ENCODE measurements around the gene UCHL1. TPM values are rescaled to one million over a fixed set of nuclear protein-coding genes. Genes with fewer than 3 reads are reported as not detected.
A peak's percentile ranks its signal among the peaks of the same experiment; 100 is the strongest.

Gene UCHL1
- total RNA-seq, 2 donors from 2014 or later: 390 to 562 TPM

- 0% methylated on average over 17 to 35 of the region's 35 CpGs for WGBS, 2 experiments (ENCODE audit: insufficient coverage in 1 of 2, insufficient read length in 1 of 2)
- DNase-seq: no peak
- no peaks in the 10 kb centered on the region for H3K36me3 ChIP-seq (ENCODE audit: control insufficient read depth, insufficient read depth, low read length)
- H3K4me1 ChIP-seq (ENCODE audit: control insufficient read depth, insufficient read depth, low read length): peaks cover 3% of the 10 kb centered on the region
- no peaks in the 10 kb centered on the region for H3K9me3 ChIP-seq (ENCODE audit: control insufficient read depth, low read length)
- no peaks in the 10 kb centered on the region for H3K27me3 ChIP-seq (ENCODE audit: control insufficient read depth, insufficient read depth, low read length, poor library complexity, severe bottlenecking)
- H3K27me3 Mint-ChIP-seq (ENCODE audit: insufficient read depth): peaks cover 6% of the 10 kb centered on the region
- H3K4me1 Mint-ChIP-seq: peaks cover 26% of the 10 kb centered on the region
- H3K27ac Mint-ChIP-seq: no peak overlapping the region
- H3K4me3 Mint-ChIP-seq: peak overlapping the region; percentile 77
- peak overlapping the region; percentile 35 for H3K9ac ChIP-seq (ENCODE audit: extremely low read depth, low read length, poor library complexity, severe bottlenecking)
- no peak for TF ChIP-seq CTCF (conservative IDR thresholded peaks at IDR 0.05)
- peak overlapping the region; percentile 91 for H3K4me3 ChIP-seq (ENCODE audit: low read length)
- no peaks in the 10 kb centered on the region for H3K9me3 Mint-ChIP-seq
- H3K36me3 Mint-ChIP-seq (ENCODE audit: low read depth): no peaks in the 10 kb centered on the region
- peak overlapping the region; percentile 39 for H3K27ac ChIP-seq (ENCODE audit: low read depth, low read length)
Measured at GRCh38 chr4:41213625-41214135, 43.0 kb upstream of the UCHL1 start.

GRCh38 chr4:41214136-41214824, 42.4 kb upstream of the UCHL1 start, which contains the start of gene APBB2:
APBB2 (minus strand) TSS chr4:41214542; CDS start chr4:41033254, 181,288 bp downstream.
- Histone ChIP-seq H3K27me3 (ENCODE audit: control insufficient read depth, insufficient read depth, low read length, poor library complexity, severe bottlenecking) (no peaks in the 10 kb centered on the region), H3K36me3 (ENCODE audit: control insufficient read depth, insufficient read depth, low read length) (no peaks in the 10 kb centered on the region), H3K4me3 (ENCODE audit: low read length) (peak within 1 kb of the TSS; percentile 91), H3K27ac (ENCODE audit: low read depth, low read length) (peak within 1 kb of the TSS; percentile 39), H3K9me3 (ENCODE audit: control insufficient read depth, low read length) (no peaks in the 10 kb centered on the region), H3K4me1 (ENCODE audit: control insufficient read depth, insufficient read depth, low read length) (peaks cover 3% of the 10 kb centered on the region), H3K9ac (ENCODE audit: extremely low read depth, low read length, poor library complexity, severe bottlenecking) (peak within 1 kb of the TSS; percentile 35)
- H3K36me3 Mint-ChIP-seq (ENCODE audit: low read depth): no peaks in the 10 kb centered on the region
- peak within 1 kb of the TSS; percentile 77 for H3K4me3 Mint-ChIP-seq
- peak within 1 kb of the TSS; percentile 72 for H3K27ac Mint-ChIP-seq
- peak; percentile 94 for TF ChIP-seq CTCF (conservative IDR thresholded peaks at IDR 0.05)
- peaks cover 6% of the 10 kb centered on the region for H3K27me3 Mint-ChIP-seq (ENCODE audit: insufficient read depth)
- peaks cover 26% of the 10 kb centered on the region for H3K4me1 Mint-ChIP-seq
- no peaks in the 10 kb centered on the region for H3K9me3 Mint-ChIP-seq
- DNase-seq: peak; percentile 99
- WGBS, 2 experiments (ENCODE audit: insufficient coverage in 1 of 2, insufficient read length in 1 of 2): 0% methylated on average over 32 to 71 of the region's 71 CpGs

- H3K9me3 Mint-ChIP-seq: no peaks in the 10 kb centered on the region
- Histone ChIP-seq H3K27me3 (ENCODE audit: control insufficient read depth, insufficient read depth, low read length, poor library complexity, severe bottlenecking) (no peaks in the 10 kb centered on the region), H3K4me1 (ENCODE audit: control insufficient read depth, insufficient read depth, low read length) (peaks cover 3% of the 10 kb centered on the region), H3K27ac (ENCODE audit: low read depth, low read length) (no peak overlapping the region), H3K9me3 (ENCODE audit: control insufficient read depth, low read length) (no peaks in the 10 kb centered on the region), H3K9ac (ENCODE audit: extremely low read depth, low read length, poor library complexity, severe bottlenecking) (no peak overlapping the region), H3K36me3 (ENCODE audit: control insufficient read depth, insufficient read depth, low read length) (no peaks in the 10 kb centered on the region), H3K4me3 (ENCODE audit: low read length) (no peak overlapping the region)
- 25 to 44% methylated on average over 4 to 8 of the region's 8 CpGs for WGBS, 2 experiments (ENCODE audit: insufficient coverage in 1 of 2, insufficient read length in 1 of 2)
- H3K36me3 Mint-ChIP-seq (ENCODE audit: low read depth): no peaks in the 10 kb centered on the region
- no peak for TF ChIP-seq CTCF (conservative IDR thresholded peaks at IDR 0.05)
- DNase-seq: no peak
- peaks cover 6% of the 10 kb centered on the region for H3K27me3 Mint-ChIP-seq (ENCODE audit: insufficient read depth)
- H3K4me1 Mint-ChIP-seq: peaks cover 26% of the 10 kb centered on the region
- H3K4me3 Mint-ChIP-seq: peak overlapping the region; percentile 77
- H3K27ac Mint-ChIP-seq: peak overlapping the region; percentile 53
Measured at GRCh38 chr4:41214825-41215146, 41.9 kb upstream of the UCHL1 start.
